ENCODE data around the gene SCN1B. TPM values are rescaled to one million over a fixed set of nuclear protein-coding genes. Genes with fewer than 3 reads are reported as not detected.
A peak's percentile ranks its signal among the peaks of the same experiment; 100 is the strongest.

The SCN1B gene
- polyA plus RNA-seq, 1 experiment: 5.7 TPM

DNA sequence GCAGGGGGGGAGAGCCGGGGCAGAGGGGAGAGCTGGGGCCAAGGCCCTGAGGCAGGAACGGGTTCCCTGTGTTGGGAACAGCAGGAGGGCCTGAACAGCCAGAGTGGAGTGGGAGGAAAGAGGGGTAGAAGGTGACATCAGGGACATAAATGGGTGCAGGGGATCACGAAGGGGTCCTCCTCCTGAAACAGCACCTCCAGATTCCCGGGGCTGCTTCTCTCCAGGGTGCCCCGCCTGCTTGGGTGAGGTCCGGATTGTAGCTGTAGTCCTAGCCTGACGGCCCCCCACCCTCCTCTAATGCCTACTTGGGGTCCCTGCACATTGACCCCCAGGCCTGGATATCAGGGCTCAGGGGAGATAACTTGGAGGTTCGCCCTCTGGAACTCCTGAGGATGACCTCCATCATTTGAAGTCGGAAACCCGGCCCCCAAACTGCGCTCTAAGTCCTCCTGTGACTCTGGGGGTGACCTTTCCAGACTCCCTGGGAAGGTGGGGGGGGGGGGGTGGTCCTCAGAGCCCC lies 473 bp upstream of the SCN1B start:
- TF ChIP-seq CTCF (IDR thresholded peaks at IDR 0.05; ENCODE audit: low read depth, low read length): no peak
- POLR2A ChIA-PET: no interaction called here
- no peaks in the 10 kb centered on the region for H3K27me3 ChIP-seq (ENCODE audit: control insufficient read depth, insufficient read depth, low read length)
- no peak for DNase-seq (ENCODE audit: low read depth, low spot score)
- no peak overlapping the region for H3K27ac ChIP-seq (ENCODE audit: low read depth, low read length)
- no peaks in the 10 kb centered on the region for H3K9me3 ChIP-seq (ENCODE audit: control insufficient read depth, insufficient read depth, low read length)
- CTCF ChIA-PET: interaction anchor here (0.7 kb wide), 1 partner anchor 305 kb away, joined by 6 read pairs; no protein-coding TSS in a partner anchor
- H3K4me3 ChIP-seq (ENCODE audit: low read depth, low read length): peak overlapping the region; percentile 49

GRCh38 chr19:35031072-35031881 lies 1.0 kb downstream of the SCN1B start:
- POLR2A ChIA-PET: interaction anchor here (0.6 kb wide), 1 partner anchor 609 kb away, joined by 3 read pairs; no protein-coding TSS in a partner anchor
- TF ChIP-seq CTCF (IDR thresholded peaks at IDR 0.05; ENCODE audit: low read depth, low read length): no peak

DNA sequence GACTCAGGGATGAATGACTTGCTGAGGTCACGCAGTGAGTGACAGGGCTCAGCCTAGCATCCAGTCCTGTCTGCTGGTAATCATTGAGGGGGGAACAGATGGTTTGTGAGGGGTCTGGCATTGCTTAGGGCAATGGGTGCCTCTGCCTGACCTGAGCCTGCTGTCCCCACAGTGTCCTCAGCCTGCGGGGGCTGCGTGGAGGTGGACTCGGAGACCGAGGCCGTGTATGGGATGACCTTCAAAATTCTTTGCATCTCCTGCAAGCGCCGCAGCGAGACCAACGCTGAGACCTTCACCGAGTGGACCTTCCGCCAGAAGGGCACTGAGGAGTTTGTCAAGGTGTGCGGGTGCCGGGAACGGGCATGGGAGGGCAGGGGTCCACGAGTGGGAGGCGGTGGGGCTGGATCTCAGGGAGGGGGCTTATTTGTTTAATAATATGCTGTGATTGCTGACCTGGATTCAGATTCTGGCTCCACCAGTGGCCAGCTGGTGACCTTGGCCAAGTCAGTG lies 2.1 kb downstream of the SCN1B start:
- no peaks in the 10 kb centered on the region for H3K27me3 ChIP-seq (ENCODE audit: control insufficient read depth, insufficient read depth, low read length)
- H3K9me3 ChIP-seq (ENCODE audit: control insufficient read depth, insufficient read depth, low read length): no peaks in the 10 kb centered on the region
- no peak for DNase-seq (ENCODE audit: low read depth, low spot score)
- H3K4me3 ChIP-seq (ENCODE audit: low read depth, low read length): no peak overlapping the region
- TF ChIP-seq CTCF (IDR thresholded peaks at IDR 0.05; ENCODE audit: low read depth, low read length): no peak
- POLR2A ChIA-PET: no interaction called here
- no peak overlapping the region for H3K27ac ChIP-seq (ENCODE audit: low read depth, low read length)
- CTCF ChIA-PET: interaction anchor here (0.6 kb wide), 2 partner anchors 60 to 611 kb away, joined by 3 to 4 read pairs; no protein-coding TSS in a partner anchor

More at GRCh38 chr19:35031072-35031881, 1.0 kb downstream of the SCN1B start:
- H3K27ac ChIP-seq (ENCODE audit: low read depth, low read length): no peak overlapping the region
- no peaks in the 10 kb centered on the region for H3K27me3 ChIP-seq (ENCODE audit: control insufficient read depth, insufficient read depth, low read length)
- CTCF ChIA-PET: interaction anchor here (1.0 to 1.9 kb wide), 2 partner anchors 13 to 111 kb away, joined by 3 to 15 read pairs; no protein-coding TSS in a partner anchor
- H3K4me3 ChIP-seq (ENCODE audit: low read depth, low read length): peak overlapping the region; percentile 63
- no peaks in the 10 kb centered on the region for H3K9me3 ChIP-seq (ENCODE audit: control insufficient read depth, insufficient read depth, low read length)
- no peak for DNase-seq (ENCODE audit: low read depth, low spot score)

- H3K27me3 ChIP-seq (ENCODE audit: control insufficient read depth, insufficient read depth, low read length): no peaks in the 10 kb centered on the region
- ChIA-PET CTCF (interaction anchor here (1.0 kb wide), 1 partner anchor 11 kb away, joined by 5 read pairs; no protein-coding TSS in a partner anchor), POLR2A (no interaction called here)
- no peak overlapping the region for H3K27ac ChIP-seq (ENCODE audit: low read depth, low read length)
- TF ChIP-seq CTCF (IDR thresholded peaks at IDR 0.05; ENCODE audit: low read depth, low read length): no peak
- DNase-seq (ENCODE audit: low read depth, low spot score): no peak
- H3K9me3 ChIP-seq (ENCODE audit: control insufficient read depth, insufficient read depth, low read length): no peaks in the 10 kb centered on the region
- no peak overlapping the region for H3K4me3 ChIP-seq (ENCODE audit: low read depth, low read length)
These were observed 3.1 kb downstream of the SCN1B start for GRCh38 chr19:35033067-35034004.

Measured in AG04450 (cell line).